ENCODE measurements around the gene IGSF23.

DNA sequence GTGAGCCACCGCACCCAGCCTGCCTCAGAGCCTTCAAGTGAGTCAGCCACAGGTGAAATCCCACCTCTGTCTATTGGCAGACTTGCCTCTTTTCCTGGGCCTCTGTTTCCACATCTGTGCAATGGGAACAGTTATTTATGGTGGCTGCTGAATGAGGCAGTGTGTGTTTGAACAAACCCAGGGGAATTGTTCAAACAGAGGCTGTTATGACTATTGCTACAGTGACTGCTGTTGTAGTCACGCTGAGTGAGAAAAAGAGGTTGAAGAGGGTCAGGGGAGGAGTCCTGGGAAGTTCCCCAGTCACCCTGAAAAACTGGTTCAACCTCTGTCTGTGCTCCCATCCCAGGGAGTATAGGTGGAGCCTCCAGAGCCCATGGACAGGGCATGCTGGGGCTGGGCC lies 58.0 kb downstream of the IGSF23 start, which contains the start of gene CEACAM19:
- TF ChIP-seq, protein P1, sequence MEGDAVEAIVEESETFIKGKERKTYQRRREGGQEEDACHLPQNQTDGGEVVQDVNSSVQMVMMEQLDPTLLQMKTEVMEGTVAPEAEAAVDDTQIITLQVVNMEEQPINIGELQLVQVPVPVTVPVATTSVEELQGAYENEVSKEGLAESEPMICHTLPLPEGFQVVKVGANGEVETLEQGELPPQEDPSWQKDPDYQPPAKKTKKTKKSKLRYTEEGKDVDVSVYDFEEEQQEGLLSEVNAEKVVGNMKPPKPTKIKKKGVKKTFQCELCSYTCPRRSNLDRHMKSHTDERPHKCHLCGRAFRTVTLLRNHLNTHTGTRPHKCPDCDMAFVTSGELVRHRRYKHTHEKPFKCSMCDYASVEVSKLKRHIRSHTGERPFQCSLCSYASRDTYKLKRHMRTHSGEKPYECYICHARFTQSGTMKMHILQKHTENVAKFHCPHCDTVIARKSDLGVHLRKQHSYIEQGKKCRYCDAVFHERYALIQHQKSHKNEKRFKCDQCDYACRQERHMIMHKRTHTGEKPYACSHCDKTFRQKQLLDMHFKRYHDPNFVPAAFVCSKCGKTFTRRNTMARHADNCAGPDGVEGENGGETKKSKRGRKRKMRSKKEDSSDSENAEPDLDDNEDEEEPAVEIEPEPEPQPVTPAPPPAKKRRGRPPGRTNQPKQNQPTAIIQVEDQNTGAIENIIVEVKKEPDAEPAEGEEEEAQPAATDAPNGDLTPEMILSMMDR (IDR thresholded peaks at IDR 0.05) = no peak
- TF ChIP-seq POLR2A (IDR thresholded peaks at IDR 0.05) (no peak), EP300 (IDR thresholded peaks at IDR 0.05) (no peak)

Data from tibial nerve (tissue), 4 donors.